DOHH2 (cell line): ENCODE results near the gene SPDYC.
A peak's percentile ranks its signal among the peaks of the same experiment; 100 is the strongest.

Experiments
- H3F3A ChIP-seq: fragments of 200-600 bp; sonication (generic), shearing (Covaris generic); 2 replicates; pipeline ENCODE4 v1.6.0; 2016; ENCODE audit warnings: antibody characterized with exemption, mild to moderate bottlenecking; ENCODE audit not compliant: control insufficient read depth, insufficient read depth
- H3K27ac ChIP-seq: fragments of 200-600 bp; sonication (generic); 2 replicates; pipeline ENCODE4 v1.5.1; 2014; ENCODE audit warnings: low read depth, mild to moderate bottlenecking, low read length, moderate library complexity
- H3K27me3 ChIP-seq: fragments of 200-600 bp; sonication (generic); 2 replicates; pipeline ENCODE4 v1.6.1; 2014; ENCODE audit warnings: mild to moderate bottlenecking, low read length, mixed read lengths; ENCODE audit not compliant: control insufficient read depth
- H3K36me3 ChIP-seq: fragments of 200-600 bp; sonication (generic); 2 replicates; pipeline ENCODE4 v1.6.1; 2014; ENCODE audit warnings: mild to moderate bottlenecking, low read length, moderate library complexity, mixed read lengths; ENCODE audit not compliant: control insufficient read depth
- H3K4me1 ChIP-seq: fragments of 200-600 bp; sonication (generic); 2 replicates; pipeline ENCODE4 v1.6.1; 2014; ENCODE audit warnings: mild to moderate bottlenecking, low read length, mixed read lengths; ENCODE audit not compliant: control insufficient read depth
- H3K4me2 ChIP-seq: fragments of 200-600 bp; sonication (generic); 2 replicates; pipeline ENCODE4 v1.6.0; 2014; ENCODE audit warnings: mild to moderate bottlenecking, low read length, moderate library complexity
- H3K4me3 ChIP-seq: fragments of 200-600 bp; sonication (generic); 2 replicates; pipeline ENCODE4 v1.5.1; 2014; ENCODE audit warnings: mild to moderate bottlenecking, low read length, mixed read lengths
- H3K79me2 ChIP-seq: fragments of 200-600 bp; sonication (generic); 2 replicates; pipeline ENCODE4 v1.6.1; 2014; ENCODE audit warnings: mild to moderate bottlenecking, low read length, mixed read lengths; ENCODE audit not compliant: control insufficient read depth
- H3K9me2 ChIP-seq: fragments of 200-600 bp; sonication (generic); replicated peaks from 2 replicates; pipeline ENCODE4 v1.6.1; 2014; ENCODE audit warnings: mild to moderate bottlenecking, low read length, mixed read lengths; ENCODE audit not compliant: control insufficient read depth
- H3K9me3 ChIP-seq: fragments of 200-600 bp; sonication (generic); 2 replicates; pipeline ENCODE4 v1.6.1; 2014; ENCODE audit warnings: antibody characterized with exemption, low read length, mixed read lengths; ENCODE audit not compliant: control insufficient read depth, insufficient read depth
- H4K20me1 ChIP-seq: fragments of 200-600 bp; sonication (generic); 2 replicates; pipeline ENCODE4 v1.6.0; 2014; ENCODE audit warnings: low read depth, mild to moderate bottlenecking, antibody characterized with exemption, low read length, moderate library complexity; ENCODE audit not compliant: control insufficient read depth, insufficient read depth
- CTCF ChIP-seq: fragments of 200-600 bp; sonication (generic); IDR thresholded peaks from one replicate; pipeline ENCODE4 v1.5.1; 2014; ENCODE audit warnings: antibody characterized with exemption, mild to moderate bottlenecking, low read depth, low read length; ENCODE audit not compliant: poor library complexity, severe bottlenecking
- EZH2phosphoT487 ChIP-seq: fragments of 200-600 bp; sonication (generic); IDR thresholded peaks from 2 replicates; pipeline ENCODE4 v1.6.1; 2017; ENCODE audit warnings: borderline replicate concordance, mild to moderate bottlenecking, antibody characterized with exemption, low read length, moderate library complexity, mixed read lengths

The SPDYC gene

GRCh38 chr11:65194564-65194963 is 24.5 kb downstream of the SPDYC start:
- no peak overlapping the region for H3K27ac ChIP-seq
- no peaks in the 10 kb centered on the region for H4K20me1 ChIP-seq
- no peak overlapping the region for H3K4me3 ChIP-seq
- peaks cover 3% of the 10 kb centered on the region; the same call in 1 of the 2 replicates for H3F3A ChIP-seq
- no peaks in the 10 kb centered on the region for H3K9me3 ChIP-seq
- H3K36me3 ChIP-seq: peaks cover 45% of the 10 kb centered on the region
- no peak overlapping the region for H3K4me2 ChIP-seq
- no peaks in the 10 kb centered on the region for H3K79me2 ChIP-seq
- no peaks in the 10 kb centered on the region for H3K27me3 ChIP-seq
- TF ChIP-seq CTCF (no peak), EZH2phosphoT487 (no peak)
- no peaks in the 10 kb centered on the region for H3K9me2 ChIP-seq
- H3K4me1 ChIP-seq: no peaks in the 10 kb centered on the region

GRCh38 chr11:65204143-65204542 is 34.1 kb downstream of the SPDYC start:
- TF ChIP-seq CTCF (no peak), EZH2phosphoT487 (no peak)
- H3K27me3 ChIP-seq: no peaks in the 10 kb centered on the region
- H3K36me3 ChIP-seq: peaks cover 41% of the 10 kb centered on the region
- H3K9me3 ChIP-seq: no peaks in the 10 kb centered on the region
- H3K4me2 ChIP-seq: no peak overlapping the region
- H3K27ac ChIP-seq: no peak overlapping the region
- H4K20me1 ChIP-seq: no peaks in the 10 kb centered on the region
- H3K4me1 ChIP-seq: no peaks in the 10 kb centered on the region
- H3K4me3 ChIP-seq: no peak overlapping the region
- H3K9me2 ChIP-seq: no peaks in the 10 kb centered on the region
- H3F3A ChIP-seq: peaks cover 3% of the 10 kb centered on the region; the same call in 1 of the 2 replicates
- no peaks in the 10 kb centered on the region for H3K79me2 ChIP-seq

GRCh38 chr11:65204646-65205601 is 34.9 kb downstream of the SPDYC start:
- Histone ChIP-seq H3K79me2 (no peaks in the 10 kb centered on the region), H3F3A (peaks cover 3% of the 10 kb centered on the region; the same call in 1 of the 2 replicates), H3K9me2 (no peaks in the 10 kb centered on the region), H3K36me3 (peaks cover 43% of the 10 kb centered on the region), H4K20me1 (no peaks in the 10 kb centered on the region), H3K9me3 (no peaks in the 10 kb centered on the region), H3K4me1 (no peaks in the 10 kb centered on the region), H3K4me2 (no peak overlapping the region), H3K27ac (no peak overlapping the region), H3K4me3 (no peak overlapping the region), H3K27me3 (no peaks in the 10 kb centered on the region)
- TF ChIP-seq CTCF: peak; percentile 99
- TF ChIP-seq EZH2phosphoT487: no peak
